GM12878 (cell line): ENCODE measurements around the gene COL4A3. TPM values are rescaled to one million over a fixed set of nuclear protein-coding genes. Genes with fewer than 3 reads are reported as not detected.

Experiments used
- ATAC-seq: fragments of 200-7000 bp; cut with Tn5 transposase; 3 replicates; pipeline ENCODE4 v1.9.1; 2020; ENCODE audit warnings: mild to moderate bottlenecking, moderate library complexity
- BruUV-seq: library from RNA; stranded (reverse); fragments of 400-500 nt; replicated peaks from 2 replicates; lab custom pipeline; 2021; lab: Mats Ljungman, UMichigan
- CTCF ChIA-PET: fragments of 300-600 bp; sonication (Branson Sonifier 250); formaldehyde crosslinking; extraction: SDS; loops from one replicate; lab custom pipeline; 2021; ENCODE audit warnings: inconsistent platforms; lab: Yijun Ruan, JAX
- POLR2A ChIA-PET: fragments of 350-600 bp; formaldehyde crosslinking; extraction: SDS; loops from one replicate; lab custom pipeline; 2021; ENCODE audit warnings: inconsistent platforms; lab: Charles Lee
- RAD21 ChIA-PET: fragments of 300-600 bp; sonication (Branson Sonifier 250); formaldehyde crosslinking; loops from one replicate; lab custom pipeline; 2023; ENCODE audit warnings: antibody characterized with exemption; ENCODE audit not compliant: unreplicated experiment; lab: Charles Lee
- SMC1A ChIA-PET: fragments of 300-600 bp; sonication (Branson Sonifier 250); formaldehyde crosslinking; loops from one replicate; lab custom pipeline; 2023; ENCODE audit not compliant: unreplicated experiment, uncharacterized antibody; lab: Charles Lee
- DNase-seq: peaks from one replicate; pipeline ENCODE4 v3.0.0-alpha.2; 2011; ENCODE audit warnings: low read depth, low spot score
- FAIRE-seq: peaks from 3 replicates; lab custom pipeline; 2011; peaks lifted over from hg19 to GRCh38; lab: Jason Lieb, UNC
- H2AFZ ChIP-seq: 2 replicates; pipeline ENCODE4 v1.6.0; 2011; ENCODE audit warnings: low read depth, low read length, control low read depth; ENCODE audit not compliant: control insufficient read depth
- H3K27ac ChIP-seq: 2 replicates; pipeline ENCODE4 v1.5.1; 2011; ENCODE audit warnings: control low read depth; ENCODE audit not compliant: control insufficient read depth, insufficient read depth
- H3K27me3 ChIP-seq, 2 experiments: replicated peaks in 1 of 2; 2 replicates each; pipeline versions ENCODE4 v1.6.0 to v1.6.1; 2011; ENCODE audit warnings: low read length in 1 of 2; ENCODE audit not compliant: control insufficient read depth in 2 of 2, insufficient read depth in 2 of 2
- H3K36me3 ChIP-seq, 2 experiments: 2 replicates each; pipeline ENCODE4 v1.5.1; 2011; ENCODE audit warnings: low read length in 1 of 2; ENCODE audit not compliant: control insufficient read depth in 2 of 2, insufficient read depth in 2 of 2
- H3K4me1 ChIP-seq: 2 replicates; pipeline ENCODE4 v1.6.1; 2011; ENCODE audit warnings: mild to moderate bottlenecking, low read length, moderate library complexity, mixed read lengths; ENCODE audit not compliant: control insufficient read depth, insufficient read depth
- H3K4me2 ChIP-seq: 2 replicates; pipeline ENCODE4 v1.6.0; 2011; ENCODE audit warnings: control low read depth; ENCODE audit not compliant: control insufficient read depth, insufficient read depth
- H3K4me3 ChIP-seq: fragments of 200-600 bp; sonication (generic); 2 replicates; pipeline ENCODE4 v1.5.1; 2016
- H3K79me2 ChIP-seq: 2 replicates; pipeline ENCODE4 v1.6.0; 2011; ENCODE audit warnings: low read length; ENCODE audit not compliant: control insufficient read depth, insufficient read depth
- H3K9ac ChIP-seq: 2 replicates; pipeline ENCODE4 v1.8.0; 2011; ENCODE audit warnings: low read length, control low read depth, mixed read lengths; ENCODE audit not compliant: control insufficient read depth, insufficient read depth
- H3K9me3 ChIP-seq: replicated peaks from 3 replicates; pipeline ENCODE4 v1.5.1; 2011; ENCODE audit warnings: mild to moderate bottlenecking, low read length; ENCODE audit not compliant: control insufficient read depth, insufficient read depth
- H4K20me1 ChIP-seq: 2 replicates; pipeline ENCODE4 v1.6.0; 2011; ENCODE audit not compliant: control insufficient read depth, insufficient read depth
- CEBPB ChIP-seq, 2 experiments: fragments of 150-350 bp in 1 of 2; IDR thresholded peaks; 2 replicates each; pipeline ENCODE4 v1.6.1; 2012 to 2014; ENCODE audit warnings: low read depth in 2 of 2, low read length in 2 of 2, borderline replicate concordance in 1 of 2, inconsistent platforms in 1 of 2
- CREM ChIP-seq: IDR thresholded peaks from 2 replicates; pipeline ENCODE4 v1.6.1; 2014; ENCODE audit warnings: antibody characterized with exemption, low read depth
- MAX ChIP-seq: IDR thresholded peaks from 2 replicates; pipeline ENCODE4 v1.6.1; 2012; ENCODE audit warnings: low read depth, low read length, improper control_type of control experiment
- NR2C2 ChIP-seq: IDR thresholded peaks from 2 replicates; pipeline ENCODE4 v1.6.1; 2011; ENCODE audit warnings: borderline replicate concordance, low read depth; ENCODE audit not compliant: control insufficient read depth, insufficient read length
- SPI1 ChIP-seq: IDR thresholded peaks from 2 replicates; pipeline ENCODE4 v1.6.1; 2011; ENCODE audit warnings: low read depth, mild to moderate bottlenecking, low read length, moderate library complexity, borderline replicate concordance; ENCODE audit not compliant: insufficient read depth
- STAT1 ChIP-seq: fragments of 450-650 bp; conservative IDR thresholded peaks from 2 replicates; pipeline ENCODE4 v1.6.1; 2014; ENCODE audit warnings: antibody characterized with exemption, mild to moderate bottlenecking
- ZNF622 ChIP-seq: fragments of 450-650 bp; IDR thresholded peaks from 2 replicates; pipeline ENCODE4 v1.6.1; 2017; ENCODE audit warnings: mild to moderate bottlenecking, inconsistent platforms
- ZNF687 ChIP-seq: fragments of 450-650 bp; IDR thresholded peaks from 2 replicates; pipeline ENCODE4 v1.6.1; 2017; ENCODE audit warnings: mild to moderate bottlenecking, moderate library complexity
- WGBS: methylation state at CpG from one replicate; pipeline ENCODE4 v1.1.6; 2016; ENCODE audit warnings: low lambda C conversion rate; ENCODE audit not compliant: insufficient replicate concordance, insufficient coverage; ENCODE audit errors: missing lambda C conversion rate; 5-methylcytosine and 5-hydroxymethylcytosine counted together
- in situ Hi-C: fragments of 300-500 bp; cut with MboI; formaldehyde crosslinking; loops from 9 replicates; pipeline ENCODE4 v1.14.3; 2018; ENCODE audit warnings: mixed read lengths
- intact Hi-C: fragments of 100-400 bp; cut with micrococcal nuclease; formaldehyde crosslinking; loops from one replicate; pipeline ENCODE4 v1.14.2; 2022; ENCODE audit not compliant: unreplicated experiment
- polyA plus RNA-seq, 11 experiments: library from polyadenylated mRNA; depleted of rRNA in 4 of 11; unstranded in 6 of 11; stranded (reverse) in 5 of 11; fragments of >200 nt; fragmentation: Nextera tagmentation in 4 of 11; fragmentation: Illumina TruSeq in 1 of 11; extraction: Ambion mirVana in 4 of 11; extraction: Trizol in 1 of 11; gene quantifications; 1 replicate in 1 of 11; 2 replicates in 10 of 11; pipeline versions ENCODE4 v1.2.1 to v1.2.3, GENCODE V29; 2011 to 2016; ENCODE audit warnings: inconsistent platforms in 2 of 11, missing spikeins in 2 of 11, low read depth in 1 of 11
- total RNA-seq, 4 experiments: library from RNA; depleted of rRNA in 3 of 4; stranded (reverse); fragments of >200 nt in 3 of 4; fragmentation: Illumina TruSeq in 1 of 4; extraction: Trizol in 1 of 4; gene quantifications; 2 replicates each; pipeline versions ENCODE4 v1.2.1 to v1.2.3, GENCODE V29; 2013 to 2021

COL4A3 gene
- total and polyA plus RNA-seq, 10 of the 15 experiments (the other 5 are each of a cell fraction or from before 2014, with no cell fraction given), result 0.34 to 10.5 (median 3.8) TPM

- RAD21 ChIA-PET, result interaction anchor here (0.9 kb wide), 1 partner anchor 111 kb away, joined by 4 read pairs; no protein-coding TSS in a partner anchor
- no peaks in the 10 kb centered on the region for H4K20me1 ChIP-seq
- TF ChIP-seq MAX (no peak), ZNF622 (no peak), NR2C2 (no peak), ZNF687 (no peak), CREM (no peak), SPI1 (no peak), STAT1 (no peak), CEBPB (IDR thresholded peaks at IDR 0.05; ENCODE audit: borderline replicate concordance in 1 of 2, low read depth in 2 of 2, low read length in 2 of 2) (no peak)
- TF ChIP-seq, all 136 proteins: peak for 0
- no peak overlapping the region for H3K9ac ChIP-seq
- in situ Hi-C loops, result no loop called here
- H3K27me3 ChIP-seq, result no peaks in the 10 kb centered on the region
- DNase-seq, result no peak
- no peak for ATAC-seq
- CTCF ChIA-PET, result interaction anchor here (9.7 kb wide), 1 partner anchor 112 kb away, joined by 100 read pairs; no protein-coding TSS in a partner anchor
- FAIRE-seq, result no peak
- SMC1A ChIA-PET, result no interaction called here
- H3K4me1 ChIP-seq, result no peaks in the 10 kb centered on the region
- H3K4me2 ChIP-seq, result no peak overlapping the region
- H3K27ac ChIP-seq, result no peak overlapping the region
- WGBS, result 91% methylated on average over 8 of the region's 8 CpGs
- no TSS peak for BruUV-seq
- no peaks in the 10 kb centered on the region for H3K36me3 ChIP-seq
- H2AFZ ChIP-seq, result no peak overlapping the region
- H3K79me2 ChIP-seq, result no peaks in the 10 kb centered on the region
- no peaks in the 10 kb centered on the region for H3K9me3 ChIP-seq
- intact Hi-C loops, result loop anchor here (10.0 kb wide), 1 partner anchor 528 kb away; no protein-coding TSS in a partner anchor
- POLR2A ChIA-PET, result no interaction called here
- no peak overlapping the region for H3K4me3 ChIP-seq
These were observed 37.2 kb upstream of the COL4A3 start for GRCh38 chr2:227127201-227127600.
